Hematopoietic multipotent progenitor cell (in vitro differentiated cells): ENCODE results near the gene TMEM135. TPM values are rescaled to one million over a fixed set of nuclear protein-coding genes. Genes with fewer than 3 reads are reported as not detected.

ENCODE experiments used
- DNase-seq, 3 donors: peaks; one replicate each; pipeline ENCODE4 v3.0.0-alpha.2; 2011 to 2015; ENCODE audit warnings: low read depth in 2 of 3, low spot score in 2 of 3
- total RNA-seq: library from RNA; depleted of rRNA; stranded (reverse); fragments of >200 nt; gene quantifications from one replicate; pipeline ENCODE4 v1.2.3, GENCODE V29; 2012

TMEM135 gene
- total RNA-seq, 1 donor: 8.3 TPM

GRCh38 chr11:87338046-87338639, 300.4 kb downstream of the TMEM135 start:
- DNase-seq: no peak

DNA sequence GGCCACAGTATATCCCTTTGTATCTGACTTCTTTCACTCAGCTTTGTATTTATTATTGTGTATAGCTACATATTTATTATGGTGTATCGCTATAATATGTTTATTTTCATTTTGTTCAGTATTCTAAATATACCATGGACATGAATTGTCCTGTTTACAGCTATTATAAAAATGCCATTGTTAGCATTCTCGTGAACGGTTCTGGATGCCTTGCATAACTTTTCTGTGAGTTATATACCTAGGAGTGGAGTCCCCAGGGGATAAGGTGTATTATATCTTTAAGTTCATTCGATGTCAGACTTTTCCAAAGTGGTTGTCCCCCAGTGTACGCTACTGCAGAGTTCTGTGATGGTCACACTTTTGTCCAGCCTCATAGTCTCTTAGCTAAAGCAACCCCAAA, 301.7 kb downstream of the TMEM135 start:
- no peak for DNase-seq

GRCh38 chr11:87347441-87347840, 309.7 kb downstream of the TMEM135 start:
- no peak for DNase-seq

- no peak for DNase-seq
These were observed 310.1 kb downstream of the TMEM135 start for GRCh38 chr11:87347854-87348253.

DNA sequence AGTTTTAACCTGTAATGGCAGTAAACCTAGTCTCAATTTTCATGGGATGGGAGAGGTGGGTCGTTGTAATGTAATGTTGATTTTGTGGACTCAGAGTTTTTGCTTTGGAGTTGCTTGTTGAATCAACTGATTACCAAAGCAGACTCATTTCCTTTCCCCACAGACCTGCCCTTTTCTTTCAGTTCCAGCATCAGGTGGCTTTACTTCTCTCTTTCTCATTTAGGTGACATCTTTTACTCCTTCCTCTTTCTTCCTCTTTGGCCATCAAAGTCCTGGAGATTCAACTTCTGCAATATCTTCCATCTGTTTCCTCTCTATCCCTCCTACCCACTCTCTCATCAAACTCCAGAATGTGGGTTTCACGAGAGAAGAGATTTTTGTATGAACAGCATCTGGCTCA, 313.9 kb downstream of the TMEM135 start:
- peak in 2 of 3 donors; percentile 75 to 95 for DNase-seq

GRCh38 chr11:87352759-87353707, 315.3 kb downstream of the TMEM135 start:
- DNase-seq: peak; percentile 54 to 95 (median 89)

- DNase-seq: no peak
These were observed 316.1 kb downstream of the TMEM135 start for GRCh38 chr11:87353771-87354345.

DNA sequence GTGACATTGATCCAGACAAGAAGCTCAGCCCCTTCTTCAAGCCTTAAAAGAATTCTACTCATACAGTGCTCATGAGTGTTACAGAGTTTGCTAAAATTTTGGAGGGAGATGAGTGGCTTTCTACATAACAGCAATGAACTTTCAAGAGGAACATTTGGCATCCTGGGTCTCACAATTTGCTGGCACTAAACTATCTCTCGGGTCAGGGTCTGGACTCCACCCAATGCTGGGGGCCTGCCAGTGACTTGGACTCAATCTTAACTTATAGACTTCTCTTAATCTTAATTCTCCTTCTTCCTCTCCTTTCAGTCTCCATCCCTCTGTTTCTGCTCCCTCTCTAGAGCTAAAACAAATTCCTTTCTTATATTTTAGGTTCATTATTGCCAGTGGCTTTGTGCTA, 317.9 kb downstream of the TMEM135 start:
- no peak for DNase-seq

DNA sequence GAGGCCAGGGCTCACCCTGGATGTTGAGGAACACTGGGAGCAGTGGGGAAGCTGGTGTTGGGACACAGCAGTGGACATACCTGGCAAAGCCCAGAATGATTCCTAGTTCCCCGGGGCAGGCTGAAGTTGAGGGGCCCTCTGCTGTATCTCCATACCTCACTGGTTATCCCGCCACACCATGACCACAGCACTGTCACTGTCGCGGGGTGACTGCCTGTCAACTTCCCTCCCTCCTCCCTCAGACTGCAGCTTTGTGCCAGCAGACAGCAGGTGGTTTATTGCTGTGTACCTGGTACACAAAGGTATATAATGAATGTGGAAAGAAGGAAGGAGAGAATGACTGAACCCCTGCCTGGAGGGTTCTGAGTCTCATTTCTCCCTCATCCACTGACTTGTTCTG, 318.7 kb downstream of the TMEM135 start:
- no peak for DNase-seq

DNA sequence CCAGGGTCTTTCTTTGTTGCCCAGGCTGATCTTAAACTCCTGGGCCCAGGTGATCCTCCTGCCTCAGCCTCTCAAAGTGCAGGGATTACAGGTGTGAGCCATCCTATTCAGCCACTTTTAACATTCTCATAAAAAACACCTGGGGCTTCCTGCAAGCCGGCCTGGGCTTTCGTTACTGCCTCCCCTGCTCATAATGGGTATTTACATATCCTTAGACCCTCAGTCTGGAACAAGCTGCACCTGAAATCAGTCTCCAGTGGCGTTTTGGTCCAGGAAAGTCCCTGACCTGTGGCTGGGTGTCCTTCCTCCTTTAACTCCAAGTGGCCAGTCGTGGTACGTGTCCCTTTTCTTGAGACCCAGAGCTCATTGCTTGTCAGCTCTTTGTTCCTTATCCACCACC, 320.7 kb downstream of the TMEM135 start:
- DNase-seq: no peak

DNA sequence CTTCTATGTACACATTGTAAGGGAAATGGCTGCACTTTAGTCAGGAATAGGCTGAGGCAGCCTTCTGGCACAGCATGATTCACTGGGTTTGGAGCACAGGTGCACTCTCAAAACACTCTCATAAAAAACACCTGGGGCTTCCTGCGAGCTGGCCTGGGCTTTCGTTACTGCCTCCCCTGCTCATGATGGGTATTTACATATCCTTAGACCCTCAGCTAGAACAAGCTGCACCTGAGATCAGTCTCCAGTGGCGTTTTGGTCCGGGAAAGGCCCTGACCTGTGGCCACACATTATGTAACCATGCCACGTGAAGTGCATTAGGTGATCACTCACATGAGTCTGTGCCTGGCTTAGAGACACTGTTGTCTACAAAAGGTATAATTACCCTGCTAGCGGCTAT, 321.7 kb downstream of the TMEM135 start:
- DNase-seq: no peak

GRCh38 chr11:87361891-87362290, 324.2 kb downstream of the TMEM135 start:
- DNase-seq: no peak

DNA sequence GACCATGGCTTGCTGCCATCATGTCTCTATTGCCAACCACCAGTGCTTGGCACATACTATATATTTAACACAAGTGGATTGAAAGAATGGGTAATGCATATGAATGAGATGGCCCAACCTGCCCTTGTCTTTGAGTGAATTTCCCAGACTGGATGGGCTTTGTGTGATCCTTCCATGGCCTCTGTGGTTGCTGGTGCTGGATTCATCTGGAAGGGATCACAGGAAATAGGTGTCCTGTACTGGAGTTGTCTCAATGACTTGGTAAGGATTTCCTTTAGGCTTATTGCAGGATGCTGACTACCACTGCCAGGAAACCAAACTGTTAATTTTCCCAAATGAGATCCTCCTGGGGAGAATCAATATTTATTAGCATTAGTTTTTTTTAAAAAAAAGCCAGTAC, 328.6 kb downstream of the TMEM135 start:
- DNase-seq: no peak

DNA sequence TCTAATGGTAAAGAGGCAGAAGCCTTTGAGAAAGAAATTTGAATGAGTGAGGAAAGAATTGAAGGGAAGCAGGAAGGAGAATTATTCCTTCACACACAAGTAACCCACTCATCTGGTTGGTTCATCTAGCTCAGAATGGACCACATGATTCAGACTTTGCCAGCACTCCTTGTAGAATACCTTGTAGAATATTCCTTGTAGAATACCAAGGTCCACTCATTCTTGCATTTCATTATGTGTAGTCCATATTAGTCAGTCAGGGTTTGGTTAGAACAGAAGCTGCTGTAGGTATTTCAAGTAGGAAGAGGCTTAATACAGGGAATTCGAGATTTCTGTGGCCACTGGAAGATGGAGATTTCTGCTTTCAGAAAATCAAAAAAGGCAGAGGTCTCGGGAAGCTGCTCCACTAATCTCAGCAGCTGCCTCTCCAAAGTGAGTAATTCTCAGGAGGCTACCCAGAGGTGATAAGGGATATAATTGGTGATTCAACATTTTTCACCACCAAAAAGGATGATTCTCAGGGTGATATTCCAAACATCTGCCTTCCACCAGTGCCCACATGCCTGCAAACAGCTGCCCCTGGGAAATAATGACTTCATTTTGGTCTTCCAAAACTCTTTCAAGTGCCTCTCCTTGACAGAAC, 329.1 kb downstream of the TMEM135 start:
- no peak for DNase-seq

GRCh38 chr11:87368151-87368550, 330.4 kb downstream of the TMEM135 start:
- no peak for DNase-seq

DNA sequence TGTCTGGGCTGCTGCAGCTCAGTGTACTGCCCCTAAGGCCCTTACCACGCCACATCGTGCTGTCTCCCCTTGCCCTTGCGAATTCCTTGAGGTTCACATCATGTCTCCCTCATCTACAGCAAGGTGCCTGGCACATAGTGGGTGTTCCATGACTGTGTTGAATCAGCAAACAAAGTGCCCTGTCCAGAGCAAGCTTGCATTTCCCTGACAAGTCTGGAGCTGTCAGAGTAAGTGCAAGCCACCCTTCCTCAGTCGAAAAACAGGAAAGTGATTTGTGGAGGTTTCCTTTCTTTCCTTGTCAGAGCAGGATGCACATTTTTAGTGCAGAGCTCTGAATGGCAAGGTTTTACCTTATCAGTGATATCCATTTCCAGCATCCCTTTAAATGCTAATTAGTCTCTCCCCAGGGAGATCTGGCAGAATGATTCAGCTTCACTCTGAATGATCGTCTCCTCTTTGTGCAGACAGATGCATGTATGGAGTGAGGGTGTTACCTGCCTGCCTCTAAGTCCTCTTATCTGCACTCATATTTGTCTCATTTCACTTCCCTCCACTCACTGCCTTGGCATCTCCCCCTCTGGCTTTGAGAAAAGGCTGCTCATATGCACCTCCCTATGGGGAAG, 331.2 kb downstream of the TMEM135 start:
- DNase-seq: peak in 2 of 3 donors; percentile 56 to 84

GRCh38 chr11:87369888-87370287, 332.2 kb downstream of the TMEM135 start:
- DNase-seq: no peak

DNA sequence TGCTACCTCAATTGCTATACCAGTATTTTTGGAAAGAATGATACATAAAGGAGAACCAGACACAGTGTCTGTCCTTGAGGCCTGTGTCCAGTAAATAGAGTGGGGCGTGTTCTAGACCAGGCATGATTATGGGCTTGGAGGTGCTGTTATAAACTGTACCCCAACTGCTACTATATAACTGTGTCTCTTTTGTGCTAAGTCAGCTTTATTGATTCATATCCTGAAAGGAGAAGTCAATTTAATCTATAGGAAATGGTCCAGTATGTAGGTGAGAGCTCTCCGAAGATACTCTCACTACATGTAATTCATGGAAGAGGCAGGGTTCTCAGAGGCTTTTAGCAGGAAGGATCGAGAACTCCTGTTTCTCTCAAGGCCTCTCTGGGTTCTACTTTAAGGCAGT, 334.3 kb downstream of the TMEM135 start:
- DNase-seq: no peak
